Adrenal gland (tissue), 12 donors: ENCODE data around the gene KRT5. TPM values are rescaled to one million over a fixed set of nuclear protein-coding genes. Genes with fewer than 3 reads are reported as not detected.
"Not testable (repeated sequence)": the region's sequence is repeated elsewhere in the genome, so short reads cannot be mapped to it uniquely, and the experiment has no call there.

ENCODE experiments used
- DNase-seq, 7 donors: peaks; one replicate each; pipeline ENCODE4 v3.0.0-alpha.2; 2019 to 2020
- H3K27ac ChIP-seq, 5 donors: fragments of 200-600 bp; sonication (generic) in 4 of 5; 1 replicate in 3 of 5; 2 replicates in 2 of 5; pipeline versions ENCODE4 v1.5.1 to v1.8.0; 2016 to 2020; ENCODE audit warnings: mild to moderate bottlenecking in 1 of 5
- H3K27me3 ChIP-seq: fragments of 200-600 bp; 2 replicates; pipeline ENCODE4 v1.8.0; 2021
- H3K36me3 ChIP-seq, 2 donors: fragments of 200-600 bp; replicated peaks in 1 of 2; 1 replicate in 1 of 2; 2 replicates in 1 of 2; pipeline versions ENCODE4 v1.5.1 to v1.8.0; 2018 to 2022
- H3K4me1 ChIP-seq, 2 donors: fragments of 200-600 bp; replicated peaks in 1 of 2; 1 replicate in 1 of 2; 2 replicates in 1 of 2; pipeline versions ENCODE4 v1.5.1 to v1.8.0; 2018 to 2021
- H3K4me3 ChIP-seq, 4 donors: fragments of 200-600 bp; sonication (generic) in 3 of 4; one replicate each; pipeline ENCODE4 v1.5.1; 2016 to 2018
- H3K9me3 ChIP-seq, 3 donors: fragments of 200-600 bp; sonication (generic) in 1 of 3; replicated peaks in 1 of 3; 1 replicate in 2 of 3; 2 replicates in 1 of 3; pipeline versions ENCODE4 v1.5.1 to v1.8.0; 2016 to 2021
- CTCF ChIP-seq, 6 experiments: fragments of 450-650 bp in 4 of 6; fragments of 200-600 bp in 2 of 6; sonication (generic) in 1 of 6; IDR thresholded peaks; 1 replicate in 5 of 6; 2 replicates in 1 of 6; pipeline versions ENCODE4 v1.5.1 to v1.8.0; 2016 to 2021; ENCODE audit warnings: antibody characterized with exemption in 6 of 6, mild to moderate bottlenecking in 2 of 6, moderate library complexity in 1 of 6
- POLR2A ChIP-seq, 2 donors: fragments of 450-650 bp; IDR thresholded peaks; one replicate each; pipeline ENCODE4 v1.6.1; 2017; ENCODE audit warnings: antibody characterized with exemption in 2 of 2, mild to moderate bottlenecking in 2 of 2, moderate library complexity in 1 of 2
- WGBS, 4 donors: extraction: QIAGEN DNeasy Blood & Tissue Kit in 2 of 4; methylation state at CpG; one replicate each; pipeline versions ENCODE4 v1.1.5 to v1.1.7; 2013 to 2017; 5-methylcytosine and 5-hydroxymethylcytosine counted together
- intact Hi-C, 2 donors: fragments of 100-400 bp; cut with DNase I; formaldehyde crosslinking; loops; one replicate each; pipeline versions ENCODE4 v1.14.1 to v1.15.0; 2022 to 2023
- polyA plus RNA-seq, 3 donors: library from polyadenylated mRNA; stranded (reverse); fragments of 200-250 nt in 2 of 3; fragments of 350-450 nt in 1 of 3; fragmentation: Illumina TruSeq in 1 of 3; extraction: RNeasy Lipid Tissue Mini Kit (QIAGEN cat#74804) in 1 of 3; gene quantifications; one replicate each; pipeline ENCODE4 v1.2.3, GENCODE V29; 2013 to 2014
- total RNA-seq, 9 donors: library from RNA; depleted of rRNA in 4 of 9; stranded (reverse); fragments of >200 nt in 4 of 9; fragments of 120-200 nt in 1 of 9; fragmentation: NEBNext Ultra II Directional in 1 of 9; extraction: Animal tissue kit (Norgen Biotek cat#: 25700) in 1 of 9; gene quantifications; one replicate each; pipeline versions ENCODE4 v1.1.0 to v1.2.4, GENCODE V29; 2013 to 2023
- donor health status: healthy with polysubstance abuse.
- donor health status: Bipolar disorder and iron deficiency.
- donor health status: DM: yes; HTN: yes; CAD: no.
- donor health status: DM: no; HTN: no; CAD: no.
- donor health status: DM: no; HTN: no; CAD: no.
- donor health status: DM: yes; HTN: yes; CAD: no.

KRT5 gene
- total and polyA plus RNA-seq, 12 donors: 0.11 to 4.2 (median 0.58) TPM; not detected in 6

DNA sequence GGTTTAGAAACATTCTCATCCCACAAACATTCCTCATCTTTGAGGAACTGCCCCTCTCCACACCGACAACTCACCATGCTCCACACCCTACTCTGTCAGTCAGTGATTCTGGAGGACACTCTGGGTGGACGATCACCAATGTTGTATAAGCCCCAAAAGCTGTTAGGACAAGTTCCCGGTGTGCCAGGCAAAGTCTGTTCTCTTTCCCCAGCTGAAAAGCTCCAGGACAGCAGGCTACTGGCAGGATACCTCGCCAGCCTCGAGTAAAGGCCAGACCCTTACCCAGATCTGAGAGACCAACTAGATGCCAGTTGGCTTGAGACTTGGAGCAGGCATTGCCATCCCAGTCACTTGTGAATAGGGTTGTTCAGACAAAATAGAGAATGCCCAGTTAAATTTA lies 12.0 kb downstream of the KRT5 start:
- intact Hi-C loops: loop anchor here in 1 of 2 donors (10.0 kb wide), 1 partner anchor 353 kb away; no protein-coding TSS in a partner anchor
- TF ChIP-seq CTCF (IDR thresholded peaks at IDR 0.05): no peak
- no peak for TF ChIP-seq POLR2A (IDR thresholded peaks at IDR 0.05)
- Histone ChIP-seq H3K27ac (no peak overlapping the region), H3K27me3 (peaks cover 17% of the 10 kb centered on the region), H3K4me1 (no peaks in the 10 kb centered on the region), H3K9me3 (no peaks in the 10 kb centered on the region), H3K4me3 (no peak overlapping the region), H3K36me3 (no peaks in the 10 kb centered on the region)
- DNase-seq: no peak
- 73 to 85% (median 76%) methylated on average over 5 of the region's 5 CpGs for WGBS, 4 donors

- Histone ChIP-seq H3K4me3 (no peak overlapping the region), H3K9me3 (no peaks in the 10 kb centered on the region), H3K36me3 (no peaks in the 10 kb centered on the region), H3K27me3 (peaks cover 17% of the 10 kb centered on the region), H3K27ac (no peak overlapping the region), H3K4me1 (no peaks in the 10 kb centered on the region)
- TF ChIP-seq CTCF (IDR thresholded peaks at IDR 0.05): peak; percentile 25 to 57 (median 47)
- no peak for TF ChIP-seq POLR2A (IDR thresholded peaks at IDR 0.05)
- whole genome bisulfite sequencing, 4 donors: 21 to 39% (median 32%) methylated on average over 4 of the region's 4 CpGs
- DNase-seq: no peak
- intact Hi-C loops: loop anchor here in 1 of 2 donors (10.0 kb wide), 1 partner anchor 352 kb away; no protein-coding TSS in a partner anchor
These were observed 13.1 kb downstream of the KRT5 start for GRCh38 chr12:52506858-52507715.

DNA sequence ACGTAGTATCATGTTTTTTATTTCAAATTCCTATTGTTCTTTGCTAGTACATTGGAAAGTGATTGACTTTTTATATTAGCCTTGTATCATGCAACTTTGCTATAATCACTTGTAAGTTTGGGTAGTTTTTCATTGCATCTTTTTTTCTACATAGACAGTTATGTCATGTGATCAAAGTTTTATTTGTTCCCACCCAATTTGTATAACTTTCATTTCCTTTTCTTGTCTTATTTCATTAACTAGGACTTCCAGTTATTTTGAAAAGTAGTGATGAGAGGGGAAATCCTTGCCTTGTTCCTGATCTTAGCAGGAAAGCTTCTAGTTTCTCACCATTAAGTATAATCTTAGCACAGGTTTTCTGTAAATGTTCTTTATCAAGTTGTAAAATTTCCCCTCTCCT lies 17.3 kb downstream of the KRT5 start:
- TF ChIP-seq POLR2A (IDR thresholded peaks at IDR 0.05): no peak
- no peak for TF ChIP-seq CTCF (IDR thresholded peaks at IDR 0.05)
- DNase-seq: no peak
- no peaks in the 10 kb centered on the region for H3K4me1 ChIP-seq
- no peaks in the 10 kb centered on the region for H3K9me3 ChIP-seq
- intact Hi-C loops: loop anchor here in 1 of 2 donors (10.0 kb wide), 1 partner anchor 348 kb away; no protein-coding TSS in a partner anchor
- H3K36me3 ChIP-seq: no peaks in the 10 kb centered on the region
- no peak overlapping the region for H3K4me3 ChIP-seq
- H3K27ac ChIP-seq: no peak overlapping the region
- H3K27me3 ChIP-seq: peaks cover 7% of the 10 kb centered on the region
- WGBS, 4 donors: 58 to 90% (median 79%) methylated on average over 1 of the region's 1 CpG

- no peak for TF ChIP-seq POLR2A (IDR thresholded peaks at IDR 0.05)
- TF ChIP-seq CTCF (IDR thresholded peaks at IDR 0.05): no peak
- H3K9me3 ChIP-seq: no peaks in the 10 kb centered on the region
- no peak for DNase-seq
- WGBS, 4 donors: 75 to 90% (median 83%) methylated on average over 4 to 7 of the region's 7 CpGs
- H3K4me3 ChIP-seq: no peak overlapping the region
- peaks cover 2% of the 10 kb centered on the region for H3K27me3 ChIP-seq
- no peaks in the 10 kb centered on the region for H3K4me1 ChIP-seq
- H3K27ac ChIP-seq: no peak overlapping the region
- intact Hi-C loops: loop anchor here in 1 of 2 donors (10.0 kb wide), 1 partner anchor 347 kb away; no protein-coding TSS in a partner anchor
- no peaks in the 10 kb centered on the region for H3K36me3 ChIP-seq
These were observed 18.7 kb downstream of the KRT5 start for GRCh38 chr12:52501490-52501889.

DNA sequence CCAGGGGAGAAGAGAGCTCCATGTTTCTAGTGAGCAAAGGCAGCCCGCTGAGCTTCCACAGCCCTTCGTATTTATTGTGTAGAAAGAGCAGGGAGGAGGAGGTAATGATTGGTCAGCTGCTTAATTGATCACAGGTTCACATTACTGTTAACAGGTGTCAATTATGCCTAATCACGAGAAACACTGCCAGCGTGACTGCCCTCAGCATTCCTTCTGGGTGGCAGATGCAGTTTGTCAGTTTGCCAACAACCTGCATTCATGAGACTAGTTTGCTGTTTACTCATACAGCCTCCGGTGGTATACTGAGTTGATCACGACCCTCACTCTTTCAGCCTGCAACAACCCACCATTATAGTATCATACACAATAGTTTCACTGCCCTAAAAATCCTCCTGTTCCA lies 19.6 kb downstream of the KRT5 start:
- DNase-seq, H3K4me3 ChIP-seq, H3K27ac ChIP-seq, H3K36me3 ChIP-seq, H3K4me1 ChIP-seq, H3K27me3 ChIP-seq, H3K9me3 ChIP-seq: not testable (repeated sequence)
- intact Hi-C loops: loop anchor here in 1 of 2 donors (10.0 kb wide), 1 partner anchor 346 kb away; no protein-coding TSS in a partner anchor
- 65 to 83% (median 75%) methylated on average over 6 of the region's 6 CpGs for WGBS, 4 donors
